GM12878 (cell line): ENCODE measurements around the gene ZNF302. TPM values are rescaled to one million over a fixed set of nuclear protein-coding genes. Genes with fewer than 3 reads are reported as not detected.

Experiments used
- KDM1A ChIP-seq: fragments of 200-600 bp; sonication (generic); IDR thresholded peaks from 2 replicates; pipeline ENCODE4 v1.6.1; 2016; ENCODE audit warnings: borderline replicate concordance
- NR2F1 ChIP-seq: fragments of 450-650 bp; conservative IDR thresholded peaks from 2 replicates; pipeline ENCODE4 v1.6.1; 2017; ENCODE audit warnings: mild to moderate bottlenecking
- SIN3A ChIP-seq: IDR thresholded peaks from 2 replicates; pipeline ENCODE4 v1.6.1; 2012; ENCODE audit warnings: low read depth, low read length, improper control_type of control experiment
- SMARCA5 ChIP-seq: fragments of 450-650 bp; IDR thresholded peaks from 2 replicates; pipeline ENCODE4 v1.6.1; 2017; ENCODE audit warnings: mild to moderate bottlenecking
- polyA plus RNA-seq, 11 experiments: library from polyadenylated mRNA; depleted of rRNA in 4 of 11; unstranded in 6 of 11; stranded (reverse) in 5 of 11; fragments of >200 nt; fragmentation: Nextera tagmentation in 4 of 11; fragmentation: Illumina TruSeq in 1 of 11; extraction: Ambion mirVana in 4 of 11; extraction: Trizol in 1 of 11; gene quantifications; 1 replicate in 1 of 11; 2 replicates in 10 of 11; pipeline versions ENCODE4 v1.2.1 to v1.2.3, GENCODE V29; 2011 to 2016; ENCODE audit warnings: inconsistent platforms in 2 of 11, missing spikeins in 2 of 11, low read depth in 1 of 11
- total RNA-seq, 4 experiments: library from RNA; depleted of rRNA in 3 of 4; stranded (reverse); fragments of >200 nt in 3 of 4; fragmentation: Illumina TruSeq in 1 of 4; extraction: Trizol in 1 of 4; gene quantifications; 2 replicates each; pipeline versions ENCODE4 v1.2.1 to v1.2.3, GENCODE V29; 2013 to 2021
- TF ChIP-seq, protein P1 (sequence below): fragments of 450-650 bp; IDR thresholded peaks from 2 replicates; pipeline ENCODE4 v1.6.1; 2016; ENCODE audit warnings: mild to moderate bottlenecking, moderate library complexity, borderline replicate concordance
- TF ChIP-seq, protein P2 (sequence below): IDR thresholded peaks from 2 replicates; pipeline ENCODE4 v1.6.1; 2011; ENCODE audit warnings: mild to moderate bottlenecking, low read depth, low read length, moderate library complexity; ENCODE audit not compliant: insufficient replicate concordance
- TF ChIP-seq, protein P3 (sequence below): IDR thresholded peaks from 2 replicates; pipeline ENCODE4 v1.6.1; 2012; ENCODE audit warnings: low read depth, low read length, improper control_type of control experiment

Gene ZNF302
- total and polyA plus RNA-seq, 10 of the 15 experiments (the other 5 are each of a cell fraction or from before 2014, with no cell fraction given) = 8.4 to 35.4 (median 19.7) TPM

DNA sequence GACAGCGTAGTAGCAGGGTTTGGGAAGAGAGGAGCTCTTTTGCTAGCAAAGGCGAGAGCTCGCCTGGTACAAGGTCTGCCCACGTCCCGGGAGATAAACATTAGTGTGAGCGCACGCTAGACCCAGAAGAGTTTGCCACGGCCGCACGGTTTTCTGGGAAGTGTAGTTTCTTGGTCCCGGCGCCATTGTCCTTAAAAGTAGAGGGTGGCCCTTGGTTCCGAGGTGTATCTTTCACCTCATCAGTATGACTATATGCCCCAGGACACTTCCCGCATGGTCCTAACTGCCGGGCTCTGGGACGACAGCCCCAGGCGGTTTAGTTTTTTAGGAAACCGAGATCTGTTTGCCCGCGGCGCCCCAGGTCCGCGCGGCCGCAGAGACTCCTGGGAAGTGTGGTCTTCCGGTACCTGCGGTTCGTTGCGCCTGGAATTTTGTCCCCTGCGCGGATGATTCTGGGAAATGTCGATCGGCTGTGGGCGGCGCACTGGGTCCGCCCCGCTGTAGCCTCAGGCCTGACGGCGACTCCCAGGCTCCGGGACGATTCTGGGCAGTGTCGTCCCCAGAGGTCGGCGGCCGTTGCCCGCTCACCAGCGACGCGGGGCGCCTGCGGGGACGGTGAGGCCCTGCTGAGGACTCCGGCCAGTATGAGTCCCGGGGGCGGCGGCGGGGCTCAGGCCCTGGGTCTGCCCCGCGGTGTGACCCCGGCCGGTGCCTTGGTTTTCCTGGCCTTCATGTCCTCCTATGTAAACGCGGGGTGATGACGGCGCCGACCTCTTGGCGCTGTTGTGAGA lies 56.5 kb downstream of the ZNF302 start, which contains the start of gene ZNF181 (continued):
- TF ChIP-seq, protein P1, sequence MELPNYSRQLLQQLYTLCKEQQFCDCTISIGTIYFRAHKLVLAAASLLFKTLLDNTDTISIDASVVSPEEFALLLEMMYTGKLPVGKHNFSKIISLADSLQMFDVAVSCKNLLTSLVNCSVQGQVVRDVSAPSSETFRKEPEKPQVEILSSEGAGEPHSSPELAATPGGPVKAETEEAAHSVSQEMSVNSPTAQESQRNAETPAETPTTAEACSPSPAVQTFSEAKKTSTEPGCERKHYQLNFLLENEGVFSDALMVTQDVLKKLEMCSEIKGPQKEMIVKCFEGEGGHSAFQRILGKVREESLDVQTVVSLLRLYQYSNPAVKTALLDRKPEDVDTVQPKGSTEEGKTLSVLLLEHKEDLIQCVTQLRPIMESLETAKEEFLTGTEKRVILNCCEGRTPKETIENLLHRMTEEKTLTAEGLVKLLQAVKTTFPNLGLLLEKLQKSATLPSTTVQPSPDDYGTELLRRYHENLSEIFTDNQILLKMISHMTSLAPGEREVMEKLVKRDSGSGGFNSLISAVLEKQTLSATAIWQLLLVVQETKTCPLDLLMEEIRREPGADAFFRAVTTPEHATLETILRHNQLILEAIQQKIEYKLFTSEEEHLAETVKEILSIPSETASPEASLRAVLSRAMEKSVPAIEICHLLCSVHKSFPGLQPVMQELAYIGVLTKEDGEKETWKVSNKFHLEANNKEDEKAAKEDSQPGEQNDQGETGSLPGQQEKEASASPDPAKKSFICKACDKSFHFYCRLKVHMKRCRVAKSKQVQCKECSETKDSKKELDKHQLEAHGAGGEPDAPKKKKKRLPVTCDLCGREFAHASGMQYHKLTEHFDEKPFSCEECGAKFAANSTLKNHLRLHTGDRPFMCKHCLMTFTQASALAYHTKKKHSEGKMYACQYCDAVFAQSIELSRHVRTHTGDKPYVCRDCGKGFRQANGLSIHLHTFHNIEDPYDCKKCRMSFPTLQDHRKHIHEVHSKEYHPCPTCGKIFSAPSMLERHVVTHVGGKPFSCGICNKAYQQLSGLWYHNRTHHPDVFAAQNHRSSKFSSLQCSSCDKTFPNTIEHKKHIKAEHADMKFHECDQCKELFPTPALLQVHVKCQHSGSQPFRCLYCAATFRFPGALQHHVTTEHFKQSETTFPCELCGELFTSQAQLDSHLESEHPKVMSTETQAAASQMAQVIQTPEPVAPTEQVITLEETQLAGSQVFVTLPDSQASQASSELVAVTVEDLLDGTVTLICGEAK = peak; percentile 93
- TF ChIP-seq, protein P2, sequence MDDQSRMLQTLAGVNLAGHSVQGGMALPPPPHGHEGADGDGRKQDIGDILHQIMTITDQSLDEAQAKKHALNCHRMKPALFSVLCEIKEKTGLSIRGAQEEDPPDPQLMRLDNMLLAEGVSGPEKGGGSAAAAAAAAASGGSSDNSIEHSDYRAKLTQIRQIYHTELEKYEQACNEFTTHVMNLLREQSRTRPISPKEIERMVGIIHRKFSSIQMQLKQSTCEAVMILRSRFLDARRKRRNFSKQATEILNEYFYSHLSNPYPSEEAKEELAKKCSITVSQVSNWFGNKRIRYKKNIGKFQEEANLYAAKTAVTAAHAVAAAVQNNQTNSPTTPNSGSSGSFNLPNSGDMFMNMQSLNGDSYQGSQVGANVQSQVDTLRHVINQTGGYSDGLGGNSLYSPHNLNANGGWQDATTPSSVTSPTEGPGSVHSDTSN = no peak
- TF ChIP-seq SMARCA5 (peak; percentile 68; the same call in 1 of the 2 replicates), SIN3A (no peak; the same call in 1 of the 2 replicates), NR2F1 (peak; percentile 92), KDM1A (no peak)
- TF ChIP-seq, protein P3, sequence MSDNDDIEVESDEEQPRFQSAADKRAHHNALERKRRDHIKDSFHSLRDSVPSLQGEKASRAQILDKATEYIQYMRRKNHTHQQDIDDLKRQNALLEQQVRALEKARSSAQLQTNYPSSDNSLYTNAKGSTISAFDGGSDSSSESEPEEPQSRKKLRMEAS = peak; percentile 50; the same call in 1 of the 2 replicates
